Astrocyte (in vitro differentiated cells and primary cell): Measurements from ENCODE around the gene CLEC3B. TPM values are rescaled to one million over a fixed set of nuclear protein-coding genes. Genes with fewer than 3 reads are reported as not detected.
A peak's percentile ranks its signal among the peaks of the same experiment; 100 is the strongest.

ENCODE experiments used
- DNase-seq: peaks from one replicate; pipeline ENCODE4 v3.0.0-alpha.2; 2010; ENCODE audit warnings: low read depth
- FAIRE-seq: peaks from 2 replicates; lab custom pipeline; 2011; peaks lifted over from hg19 to GRCh38; lab: Jason Lieb, UNC
- H2AFZ ChIP-seq: 2 replicates; pipeline ENCODE4 v1.6.0; 2012; ENCODE audit warnings: low read depth, low read length, inconsistent platforms
- H3K27ac ChIP-seq: 2 replicates; pipeline ENCODE4 v1.5.1; 2011; ENCODE audit warnings: low read depth, low read length, inconsistent platforms
- H3K27me3 ChIP-seq: 2 replicates; pipeline ENCODE4 v1.6.0; 2011; ENCODE audit warnings: low read length, inconsistent platforms; ENCODE audit not compliant: insufficient read depth
- H3K36me3 ChIP-seq: 2 replicates; pipeline ENCODE4 v1.5.1; 2011; ENCODE audit warnings: low read length, inconsistent platforms; ENCODE audit not compliant: insufficient read depth
- H3K4me1 ChIP-seq: 2 replicates; pipeline ENCODE4 v1.5.1; 2011; ENCODE audit warnings: low read length, inconsistent platforms; ENCODE audit not compliant: insufficient read depth
- H3K4me2 ChIP-seq: 2 replicates; pipeline ENCODE4 v1.6.0; 2012; ENCODE audit warnings: low read length, inconsistent platforms
- H3K4me3 ChIP-seq: 2 replicates; pipeline ENCODE4 v1.5.1; 2011; ENCODE audit warnings: low read depth, mild to moderate bottlenecking, low read length, inconsistent platforms; ENCODE audit not compliant: insufficient read depth
- H3K79me2 ChIP-seq: 2 replicates; pipeline ENCODE4 v1.6.0; 2012; ENCODE audit warnings: mild to moderate bottlenecking, low read length, inconsistent platforms; ENCODE audit not compliant: insufficient read depth
- H3K9ac ChIP-seq: 2 replicates; pipeline ENCODE4 v1.6.0; 2012; ENCODE audit warnings: mild to moderate bottlenecking, low read length, inconsistent platforms
- H3K9me3 ChIP-seq: 2 replicates; pipeline ENCODE4 v1.5.1; 2012; ENCODE audit warnings: low read depth, mild to moderate bottlenecking, low read length, inconsistent platforms; ENCODE audit not compliant: insufficient read depth
- H4K20me1 ChIP-seq: 2 replicates; pipeline ENCODE4 v1.6.0; 2012; ENCODE audit warnings: low read length, inconsistent platforms; ENCODE audit not compliant: insufficient read depth
- H3K27ac Mint-ChIP-seq: one replicate; pipeline ENCODE4 v1.8.0; 2021; ENCODE audit warnings: mild to moderate bottlenecking, mixed read lengths; ENCODE audit not compliant: unreplicated experiment
- H3K27me3 Mint-ChIP-seq: one replicate; pipeline ENCODE4 v1.8.0; 2021; ENCODE audit warnings: low read depth, mixed read lengths; ENCODE audit not compliant: unreplicated experiment
- H3K36me3 Mint-ChIP-seq: one replicate; pipeline ENCODE4 v1.8.0; 2021; ENCODE audit warnings: low read depth, mixed read lengths; ENCODE audit not compliant: unreplicated experiment
- H3K4me1 Mint-ChIP-seq: one replicate; pipeline ENCODE4 v1.8.0; 2021; ENCODE audit warnings: low read depth, mixed read lengths; ENCODE audit not compliant: unreplicated experiment
- H3K4me3 Mint-ChIP-seq: one replicate; pipeline ENCODE4 v1.8.0; 2021; ENCODE audit warnings: mild to moderate bottlenecking, moderate library complexity, mixed read lengths; ENCODE audit not compliant: unreplicated experiment
- H3K9me3 Mint-ChIP-seq: one replicate; pipeline ENCODE4 v1.8.0; 2021; ENCODE audit warnings: mild to moderate bottlenecking, mixed read lengths; ENCODE audit not compliant: unreplicated experiment
- EZH2 ChIP-seq: IDR thresholded peaks from 2 replicates; pipeline ENCODE4 v1.6.1; 2012; ENCODE audit warnings: mild to moderate bottlenecking, low read length, inconsistent platforms; ENCODE audit not compliant: insufficient read depth
- total RNA-seq: library from RNA; stranded (reverse); gene quantifications from 2 replicates; pipeline ENCODE4 v1.2.1, GENCODE V29; 2021
- TF ChIP-seq, protein P1 (sequence below): IDR thresholded peaks from 2 replicates; pipeline ENCODE4 v1.5.1; 2011; ENCODE audit warnings: low read depth, mild to moderate bottlenecking, inconsistent platforms, low read length, moderate library complexity; ENCODE audit not compliant: insufficient read depth

The CLEC3B gene
- total RNA-seq, 1 donor from 2014 or later = 0.32 TPM

DNA sequence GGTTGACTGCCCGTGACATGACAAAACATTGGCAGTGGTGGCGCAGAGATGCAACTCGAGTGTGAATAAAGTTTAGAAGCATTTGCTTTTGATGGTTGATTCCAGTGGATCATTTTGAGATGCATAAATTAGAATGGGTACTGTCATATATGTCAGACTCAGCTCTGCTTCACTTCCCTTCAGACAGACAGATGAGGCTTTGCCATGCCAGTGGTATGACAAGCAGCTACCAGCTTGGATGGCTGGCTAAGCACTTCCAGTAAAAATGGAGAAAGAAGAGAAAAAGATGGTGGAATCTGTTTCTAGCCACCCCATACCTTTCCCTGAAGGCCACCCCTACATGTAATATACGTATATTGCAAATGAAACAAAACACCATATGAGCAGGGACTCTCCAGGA is 13.5 kb upstream of the CLEC3B start:
- Histone ChIP-seq H4K20me1 (peaks cover 3% of the 10 kb centered on the region), H3K4me2 (peak overlapping the region; percentile 72), H3K79me2 (no peaks in the 10 kb centered on the region), H3K4me3 (no peak overlapping the region), H3K4me1 (peaks cover 26% of the 10 kb centered on the region), H3K27ac (peak overlapping the region; percentile 81), H3K27me3 (no peaks in the 10 kb centered on the region), H3K9me3 (no peaks in the 10 kb centered on the region), H3K36me3 (peaks cover 5% of the 10 kb centered on the region), H2AFZ (no peak overlapping the region), H3K9ac (peak overlapping the region; percentile 58)
- peaks cover 18% of the 10 kb centered on the region for H3K36me3 Mint-ChIP-seq
- peaks cover 33% of the 10 kb centered on the region for H3K4me1 Mint-ChIP-seq
- FAIRE-seq (no peak), DNase-seq (no peak)
- peak overlapping the region; percentile 9 for H3K4me3 Mint-ChIP-seq
- no peaks in the 10 kb centered on the region for H3K27me3 Mint-ChIP-seq
- no peak for TF ChIP-seq EZH2
- TF ChIP-seq, protein P1, sequence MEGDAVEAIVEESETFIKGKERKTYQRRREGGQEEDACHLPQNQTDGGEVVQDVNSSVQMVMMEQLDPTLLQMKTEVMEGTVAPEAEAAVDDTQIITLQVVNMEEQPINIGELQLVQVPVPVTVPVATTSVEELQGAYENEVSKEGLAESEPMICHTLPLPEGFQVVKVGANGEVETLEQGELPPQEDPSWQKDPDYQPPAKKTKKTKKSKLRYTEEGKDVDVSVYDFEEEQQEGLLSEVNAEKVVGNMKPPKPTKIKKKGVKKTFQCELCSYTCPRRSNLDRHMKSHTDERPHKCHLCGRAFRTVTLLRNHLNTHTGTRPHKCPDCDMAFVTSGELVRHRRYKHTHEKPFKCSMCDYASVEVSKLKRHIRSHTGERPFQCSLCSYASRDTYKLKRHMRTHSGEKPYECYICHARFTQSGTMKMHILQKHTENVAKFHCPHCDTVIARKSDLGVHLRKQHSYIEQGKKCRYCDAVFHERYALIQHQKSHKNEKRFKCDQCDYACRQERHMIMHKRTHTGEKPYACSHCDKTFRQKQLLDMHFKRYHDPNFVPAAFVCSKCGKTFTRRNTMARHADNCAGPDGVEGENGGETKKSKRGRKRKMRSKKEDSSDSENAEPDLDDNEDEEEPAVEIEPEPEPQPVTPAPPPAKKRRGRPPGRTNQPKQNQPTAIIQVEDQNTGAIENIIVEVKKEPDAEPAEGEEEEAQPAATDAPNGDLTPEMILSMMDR = no peak
- H3K9me3 Mint-ChIP-seq = no peaks in the 10 kb centered on the region
- H3K27ac Mint-ChIP-seq = peak overlapping the region; percentile 87

DNA sequence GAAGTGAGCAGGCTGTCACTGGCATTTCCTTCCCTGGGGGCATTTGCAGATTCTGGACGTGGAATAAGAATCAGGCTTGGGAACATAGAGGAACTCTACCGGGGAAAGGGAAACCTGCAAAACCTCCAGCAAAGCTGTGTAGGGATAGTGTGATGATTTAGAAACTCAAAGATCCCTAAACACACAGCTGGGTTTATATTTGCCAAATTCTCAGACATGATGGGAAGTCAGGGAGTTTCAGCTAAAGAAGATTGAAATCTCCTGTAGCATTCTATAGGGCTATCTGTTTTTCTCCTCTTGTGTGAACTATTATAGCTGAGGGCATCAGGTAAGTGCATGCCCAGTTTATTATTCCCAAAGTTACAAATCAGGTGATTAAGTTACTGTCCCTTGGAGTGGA is 9.2 kb upstream of the CLEC3B start:
- peaks cover 2% of the 10 kb centered on the region for H3K9me3 Mint-ChIP-seq
- DNase-seq = no peak
- Histone ChIP-seq H3K79me2 (no peaks in the 10 kb centered on the region), H3K36me3 (no peaks in the 10 kb centered on the region), H3K4me3 (no peak overlapping the region), H3K4me2 (no peak overlapping the region), H3K9me3 (no peaks in the 10 kb centered on the region), H3K27me3 (no peaks in the 10 kb centered on the region), H3K9ac (no peak overlapping the region), H2AFZ (no peak overlapping the region), H4K20me1 (peaks cover under 1% of the 10 kb centered on the region), H3K27ac (no peak overlapping the region), H3K4me1 (peaks cover 10% of the 10 kb centered on the region)
- no peak for FAIRE-seq
- H3K4me3 Mint-ChIP-seq = no peak overlapping the region
- TF ChIP-seq, protein P1 = no peak
- TF ChIP-seq EZH2 = no peak
- peaks cover 13% of the 10 kb centered on the region for H3K4me1 Mint-ChIP-seq
- no peak overlapping the region for H3K27ac Mint-ChIP-seq
- H3K27me3 Mint-ChIP-seq = no peaks in the 10 kb centered on the region
- peaks cover 15% of the 10 kb centered on the region for H3K36me3 Mint-ChIP-seq

DNA sequence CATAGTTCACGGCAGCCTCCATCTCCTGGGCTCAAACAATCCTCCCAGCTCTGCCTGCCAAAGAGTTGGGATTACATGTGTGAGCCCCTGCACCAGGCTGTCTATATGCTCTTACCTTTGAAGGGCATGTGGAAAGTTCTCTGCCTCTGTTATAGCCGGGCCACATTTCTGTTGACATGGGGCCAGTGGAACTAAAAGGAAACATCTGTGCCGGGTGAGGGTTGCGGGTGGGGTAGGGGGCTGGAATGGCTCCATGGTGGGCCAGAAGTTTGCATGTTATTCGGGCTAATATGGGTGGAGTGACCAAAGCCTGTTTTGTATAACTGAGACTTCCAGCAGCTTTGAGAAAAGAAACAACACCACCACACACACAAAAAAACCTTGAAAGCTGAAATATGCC is 8.3 kb upstream of the CLEC3B start:
- no peak overlapping the region for H3K4me3 ChIP-seq
- H3K4me2 ChIP-seq = no peak overlapping the region
- no peak overlapping the region for H3K27ac ChIP-seq
- peaks cover 1% of the 10 kb centered on the region for H3K4me1 ChIP-seq
- peaks cover 14% of the 10 kb centered on the region for H3K36me3 Mint-ChIP-seq
- H3K27me3 Mint-ChIP-seq = no peaks in the 10 kb centered on the region
- no peak overlapping the region for H3K9ac ChIP-seq
- H2AFZ ChIP-seq = no peak overlapping the region
- H3K9me3 ChIP-seq = no peaks in the 10 kb centered on the region
- H3K4me3 Mint-ChIP-seq = no peak overlapping the region
- no peaks in the 10 kb centered on the region for H3K36me3 ChIP-seq
- H3K4me1 Mint-ChIP-seq = peaks cover 4% of the 10 kb centered on the region
- H3K27ac Mint-ChIP-seq = no peak overlapping the region
- H3K79me2 ChIP-seq = no peaks in the 10 kb centered on the region
- H3K27me3 ChIP-seq = no peaks in the 10 kb centered on the region
- peaks cover 2% of the 10 kb centered on the region for H3K9me3 Mint-ChIP-seq
- H4K20me1 ChIP-seq = no peaks in the 10 kb centered on the region
- no peak for DNase-seq
- TF ChIP-seq EZH2 = no peak
- TF ChIP-seq, protein P1 = no peak
- no peak for FAIRE-seq
